ELF-1 (cell line): ENCODE data around the gene HLX.

Experiments
- DNase-seq: peaks from one replicate; pipeline ENCODE4 v3.0.0-alpha.2; 2016; ENCODE audit warnings: low read depth, low spot score

HLX gene

GRCh38 chr1:220879076-220879508 is at the start of gene HLX:
Gene HLX (plus strand): TSS chr1:220879443. CDS start chr1:220879858, 415 bp downstream.
- peak; percentile 72 for DNase-seq

GRCh38 chr1:220833436-220833835 is 45.8 kb upstream of the HLX start:
- DNase-seq: no peak

- DNase-seq: no peak
Observed at GRCh38 chr1:220834155-220834870, 44.9 kb upstream of the HLX start.

- no peak for DNase-seq
Observed at GRCh38 chr1:220838578-220838977, 40.7 kb upstream of the HLX start.

GRCh38 chr1:220839474-220839873 is 39.8 kb upstream of the HLX start:
- no peak for DNase-seq

- no peak for DNase-seq
Observed at GRCh38 chr1:220841293-220841692, 38.0 kb upstream of the HLX start.

GRCh38 chr1:220843481-220844011 is 35.7 kb upstream of the HLX start:
- DNase-seq: no peak

GRCh38 chr1:220852408-220852807 is 26.8 kb upstream of the HLX start:
- no peak for DNase-seq

- DNase-seq: no peak
Observed at GRCh38 chr1:220872296-220872695, 6.9 kb upstream of the HLX start.

- no peak for DNase-seq
Observed at GRCh38 chr1:220873087-220873486, 6.2 kb upstream of the HLX start.

GRCh38 chr1:220873868-220874655 is 5.2 kb upstream of the HLX start:
- no peak for DNase-seq

- DNase-seq: no peak
Observed at GRCh38 chr1:220875260-220875659, 4.0 kb upstream of the HLX start.

GRCh38 chr1:220876511-220877376 is 2.5 kb upstream of the HLX start:
- peak; percentile 66 for DNase-seq

- DNase-seq: peak; percentile 52
Observed at GRCh38 chr1:220877377-220878095, 1.7 kb upstream of the HLX start.

GRCh38 chr1:220878191-220879075 is 810 bp upstream of the HLX start:
- DNase-seq: no peak

- peak; percentile 52 for DNase-seq
Observed at GRCh38 chr1:220879509-220880361, 492 bp downstream of the HLX start.

GRCh38 chr1:220880362-220880670 is 1.1 kb downstream of the HLX start:
- DNase-seq: no peak

- DNase-seq: peak; percentile 64
Observed at GRCh38 chr1:220880726-220881506, 1.7 kb downstream of the HLX start.
